Neural progenitor cell (in vitro differentiated cells): ENCODE data around the gene CCDC7.
"Not testable (repeated sequence)": the region's sequence is repeated elsewhere in the genome, so short reads cannot be mapped to it uniquely, and the experiment has no call there.

Source experiments
- EZH2 ChIP-seq: fragments of 200-600 bp; sonication (generic); IDR thresholded peaks from 2 replicates; pipeline ENCODE4 v1.6.1; 2017; ENCODE audit warnings: antibody characterized with exemption, mild to moderate bottlenecking, moderate library complexity
- EZH2phosphoT487 ChIP-seq: fragments of 200-600 bp; sonication (generic); IDR thresholded peaks from 2 replicates; pipeline ENCODE4 v1.6.1; 2017; ENCODE audit warnings: antibody characterized with exemption
- TF ChIP-seq, protein P1 (sequence below): fragments of 200-600 bp; sonication (generic); IDR thresholded peaks from 2 replicates; pipeline ENCODE4 v1.5.1; 2017; ENCODE audit warnings: antibody characterized with exemption, mild to moderate bottlenecking

DNA sequence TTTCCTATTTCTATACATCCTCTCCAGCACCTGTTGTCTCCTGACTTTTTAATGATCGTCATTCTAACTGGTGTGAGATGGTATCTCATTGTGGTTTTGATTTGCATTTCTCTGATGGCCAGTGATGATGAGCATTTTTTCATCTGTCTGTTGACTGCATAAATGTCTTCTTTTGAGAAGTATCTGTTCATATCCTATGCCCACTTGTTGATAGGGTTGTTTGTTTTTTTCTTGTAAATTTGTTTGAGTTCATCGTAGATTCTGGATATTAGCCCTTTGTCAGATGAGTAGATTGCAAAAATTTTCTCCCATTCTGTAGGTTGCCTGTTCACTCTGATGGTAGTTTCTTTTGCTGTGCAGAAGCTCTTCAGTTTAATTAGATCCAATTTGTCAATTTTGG, 253.7 kb downstream of the CCDC7 start:
- TF ChIP-seq, protein P1, sequence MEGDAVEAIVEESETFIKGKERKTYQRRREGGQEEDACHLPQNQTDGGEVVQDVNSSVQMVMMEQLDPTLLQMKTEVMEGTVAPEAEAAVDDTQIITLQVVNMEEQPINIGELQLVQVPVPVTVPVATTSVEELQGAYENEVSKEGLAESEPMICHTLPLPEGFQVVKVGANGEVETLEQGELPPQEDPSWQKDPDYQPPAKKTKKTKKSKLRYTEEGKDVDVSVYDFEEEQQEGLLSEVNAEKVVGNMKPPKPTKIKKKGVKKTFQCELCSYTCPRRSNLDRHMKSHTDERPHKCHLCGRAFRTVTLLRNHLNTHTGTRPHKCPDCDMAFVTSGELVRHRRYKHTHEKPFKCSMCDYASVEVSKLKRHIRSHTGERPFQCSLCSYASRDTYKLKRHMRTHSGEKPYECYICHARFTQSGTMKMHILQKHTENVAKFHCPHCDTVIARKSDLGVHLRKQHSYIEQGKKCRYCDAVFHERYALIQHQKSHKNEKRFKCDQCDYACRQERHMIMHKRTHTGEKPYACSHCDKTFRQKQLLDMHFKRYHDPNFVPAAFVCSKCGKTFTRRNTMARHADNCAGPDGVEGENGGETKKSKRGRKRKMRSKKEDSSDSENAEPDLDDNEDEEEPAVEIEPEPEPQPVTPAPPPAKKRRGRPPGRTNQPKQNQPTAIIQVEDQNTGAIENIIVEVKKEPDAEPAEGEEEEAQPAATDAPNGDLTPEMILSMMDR: not testable (repeated sequence)
- TF ChIP-seq EZH2, EZH2phosphoT487: not testable (repeated sequence)
